Effector memory CD8-positive, alpha-beta T cell (primary cell): ENCODE data around the gene CD47.

Experiments used
- ATAC-seq: fragments of 150-1000 bp; cut with Tn5 transposase; replicated peaks from 2 replicates; pipeline ENCODE4 v1.10.0; 2021; ENCODE audit warnings: mild to moderate bottlenecking, moderate library complexity
- DNase-seq, 3 experiments: peaks; one replicate each; pipeline ENCODE4 v3.0.0; 2021
- H3K27ac Mint-ChIP-seq, 2 donors: one replicate each; pipeline ENCODE4 v1.8.0; 2022; ENCODE audit warnings: mild to moderate bottlenecking in 2 of 2, mixed read lengths in 2 of 2, moderate library complexity in 2 of 2
- H3K27me3 Mint-ChIP-seq, 2 donors: one replicate each; pipeline ENCODE4 v1.8.0; 2022; ENCODE audit warnings: mixed read lengths in 2 of 2
- H3K36me3 Mint-ChIP-seq: one replicate; pipeline ENCODE4 v1.8.0; 2022; ENCODE audit warnings: mild to moderate bottlenecking, moderate library complexity, mixed read lengths; ENCODE audit not compliant: insufficient read depth
- H3K4me1 Mint-ChIP-seq, 2 donors: one replicate each; pipeline ENCODE4 v1.8.0; 2022; ENCODE audit warnings: low read depth in 2 of 2, mixed read lengths in 2 of 2
- H3K4me3 Mint-ChIP-seq, 2 donors: one replicate each; pipeline ENCODE4 v1.8.0; 2022; ENCODE audit warnings: mild to moderate bottlenecking in 2 of 2, mixed read lengths in 2 of 2, moderate library complexity in 2 of 2
- H3K9me3 Mint-ChIP-seq, 2 donors: one replicate each; pipeline ENCODE4 v1.8.0; 2022; ENCODE audit warnings: mixed read lengths in 2 of 2

CD47 gene

DNA sequence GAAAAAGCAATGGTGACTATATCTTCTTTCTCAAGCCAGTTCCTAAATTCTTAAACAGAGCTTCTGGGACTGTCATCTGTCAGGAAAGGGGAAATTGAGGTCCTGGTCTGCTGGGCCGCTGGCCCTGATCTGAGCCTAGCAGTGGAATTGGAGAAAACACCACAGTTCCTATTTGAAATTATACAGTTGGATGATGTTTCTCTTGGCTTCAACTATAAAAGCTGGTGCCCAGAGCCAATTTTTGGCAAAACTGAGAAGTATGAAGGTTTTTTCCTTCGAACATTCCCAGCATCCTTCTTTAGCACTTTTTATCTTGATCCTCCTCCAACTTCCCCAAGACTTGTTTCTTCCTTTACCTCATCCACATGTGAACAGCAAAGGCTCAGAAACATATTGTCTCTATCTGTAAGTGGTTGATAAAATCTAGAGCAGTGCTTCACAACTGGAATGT is 83.9 kb downstream of the CD47 start:
- ATAC-seq: no peak
- Mint-ChIP-seq H3K27ac (no peak overlapping the region), H3K36me3 (peaks cover 4% of the 10 kb centered on the region), H3K4me1 (peaks cover 0 to 7% of the 10 kb centered on the region in 2 donors), H3K4me3 (no peak overlapping the region), H3K9me3 (no peaks in the 10 kb centered on the region), H3K27me3 (peaks cover 5 to 9% of the 10 kb centered on the region in 2 donors)
- DNase-seq: no peak

DNA sequence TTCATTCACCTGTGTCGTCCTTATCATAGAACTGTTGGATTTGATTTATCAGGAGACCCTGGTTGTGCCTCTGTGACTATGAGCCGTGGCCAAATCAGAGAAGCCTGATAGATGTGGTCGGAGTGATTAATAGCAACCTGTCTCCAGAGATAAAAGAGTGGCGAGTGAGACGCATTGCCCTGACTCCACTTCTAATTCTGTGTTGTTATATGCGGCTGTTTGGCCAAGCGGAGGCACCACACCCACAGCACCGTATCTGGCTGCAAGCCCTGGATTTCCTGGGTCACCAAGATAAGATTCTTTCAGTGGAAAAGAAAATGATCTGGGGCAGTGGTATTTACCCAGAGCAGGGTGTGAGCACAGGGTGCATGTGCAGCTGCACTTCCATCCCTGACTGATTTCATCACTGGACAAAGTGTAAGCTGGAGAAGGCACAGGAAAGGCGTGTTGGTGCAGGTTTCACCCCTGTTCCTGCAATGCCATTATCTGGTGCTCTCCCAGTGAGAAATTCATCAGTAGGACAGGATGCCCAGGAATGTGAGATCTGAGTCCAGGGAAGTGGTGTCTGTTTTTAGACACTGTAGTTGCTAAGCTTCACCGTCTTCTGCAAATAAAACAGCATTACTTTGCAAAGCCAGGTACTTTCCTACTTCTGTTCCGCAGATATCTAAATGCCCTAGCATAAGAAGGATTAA is 84.6 kb downstream of the CD47 start:
- Mint-ChIP-seq H3K4me1 (peaks cover 0 to 9% of the 10 kb centered on the region in 2 donors), H3K9me3 (no peaks in the 10 kb centered on the region), H3K36me3 (peaks cover 4% of the 10 kb centered on the region), H3K27me3 (peaks cover 5 to 9% of the 10 kb centered on the region in 2 donors), H3K4me3 (no peak overlapping the region), H3K27ac (no peak overlapping the region)
- ATAC-seq (no peak), DNase-seq (no peak)

DNA sequence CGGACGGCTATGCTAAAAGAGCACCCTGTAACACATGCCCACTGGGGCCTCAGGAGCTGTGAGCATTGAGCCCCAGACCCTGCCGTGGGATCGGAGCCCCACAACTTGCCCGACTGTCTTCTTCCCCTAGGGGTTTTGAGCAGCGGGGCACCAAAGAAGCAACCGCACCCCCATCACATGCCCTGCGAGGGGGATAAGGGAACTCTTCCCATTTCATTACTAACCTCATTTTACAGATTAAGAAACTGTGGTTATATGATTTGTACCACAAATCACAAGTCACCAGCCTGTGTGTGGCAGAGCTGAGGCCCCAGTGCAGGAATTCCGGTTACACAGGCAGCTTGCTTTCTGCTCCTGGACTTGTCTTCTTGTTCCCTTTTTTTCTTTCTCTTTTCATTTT is 86.2 kb downstream of the CD47 start:
- ATAC-seq: no peak
- no peak overlapping the region for H3K4me3 Mint-ChIP-seq
- DNase-seq: no peak

DNA sequence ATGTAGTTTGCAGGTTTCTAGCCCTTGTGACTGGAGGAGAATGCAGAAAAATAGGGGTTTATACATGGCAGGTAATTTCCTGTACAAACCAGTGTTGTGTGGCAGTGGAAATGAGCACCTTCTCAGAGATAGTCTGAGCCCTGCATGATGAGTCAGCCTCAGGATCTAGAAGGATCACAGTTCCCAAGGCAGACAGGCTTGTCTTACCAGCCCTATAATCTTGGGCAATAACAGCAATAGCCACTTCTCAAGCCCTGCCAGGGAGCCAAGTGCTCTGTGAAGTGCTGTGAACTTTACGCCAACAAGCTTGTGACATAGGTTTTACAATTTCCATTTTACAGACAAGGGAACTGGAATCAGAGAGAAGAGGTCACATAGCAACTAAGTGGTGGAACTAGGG is 89.4 kb downstream of the CD47 start:
- peaks cover 0 to 3% of the 10 kb centered on the region in 2 donors for H3K4me1 Mint-ChIP-seq
- ATAC-seq (no peak), DNase-seq (no peak)
- H3K4me3 Mint-ChIP-seq: no peak overlapping the region
- no peaks in the 10 kb centered on the region for H3K9me3 Mint-ChIP-seq
- H3K27me3 Mint-ChIP-seq: peaks cover 0 to 5% of the 10 kb centered on the region in 2 donors
- H3K27ac Mint-ChIP-seq: no peak overlapping the region
- H3K36me3 Mint-ChIP-seq: peaks cover 4% of the 10 kb centered on the region

More for the DNA sequence above, 86.2 kb downstream of the CD47 start:
- H3K36me3 Mint-ChIP-seq: peaks cover 4% of the 10 kb centered on the region
- no peaks in the 10 kb centered on the region for H3K9me3 Mint-ChIP-seq
- H3K4me1 Mint-ChIP-seq: peaks cover 0 to 9% of the 10 kb centered on the region in 2 donors
- peaks cover 5 to 9% of the 10 kb centered on the region in 2 donors for H3K27me3 Mint-ChIP-seq
- no peak overlapping the region for H3K27ac Mint-ChIP-seq

DNA sequence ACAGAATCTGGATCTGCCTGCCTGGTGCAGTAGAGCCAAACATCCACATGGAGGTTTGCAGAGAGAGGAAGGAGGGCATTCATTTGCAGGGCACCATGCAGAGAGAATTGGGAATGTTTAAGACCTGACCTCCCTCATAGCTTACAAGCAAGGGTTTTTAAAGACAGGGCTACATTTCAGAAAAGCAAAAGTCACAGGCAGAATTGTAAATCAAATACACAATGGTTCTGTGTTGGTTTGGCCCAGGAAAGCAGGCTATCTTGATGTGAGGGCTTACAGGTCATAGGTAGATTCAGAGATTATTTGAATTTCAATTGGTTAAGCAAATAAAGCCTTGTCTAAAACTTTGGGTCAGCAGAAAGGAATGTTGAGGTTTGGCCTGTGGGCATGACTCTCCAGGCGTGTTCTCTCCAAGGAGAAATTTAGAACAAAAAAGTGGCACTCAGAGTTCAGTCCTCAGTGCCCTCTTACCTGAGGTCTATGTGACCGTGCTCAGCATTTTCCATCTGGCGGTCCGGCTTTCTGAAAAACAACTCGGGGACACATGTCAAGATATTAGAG is 91.5 kb downstream of the CD47 start:
- no peak overlapping the region for H3K4me3 Mint-ChIP-seq
- peaks cover 0 to 3% of the 10 kb centered on the region in 2 donors for H3K4me1 Mint-ChIP-seq
- no peaks in the 10 kb centered on the region for H3K9me3 Mint-ChIP-seq
- H3K27ac Mint-ChIP-seq: no peak overlapping the region
- DNase-seq: no peak
- H3K27me3 Mint-ChIP-seq: peaks cover 0 to 5% of the 10 kb centered on the region in 2 donors
- no peak for ATAC-seq
- H3K36me3 Mint-ChIP-seq: peaks cover 4% of the 10 kb centered on the region

DNA sequence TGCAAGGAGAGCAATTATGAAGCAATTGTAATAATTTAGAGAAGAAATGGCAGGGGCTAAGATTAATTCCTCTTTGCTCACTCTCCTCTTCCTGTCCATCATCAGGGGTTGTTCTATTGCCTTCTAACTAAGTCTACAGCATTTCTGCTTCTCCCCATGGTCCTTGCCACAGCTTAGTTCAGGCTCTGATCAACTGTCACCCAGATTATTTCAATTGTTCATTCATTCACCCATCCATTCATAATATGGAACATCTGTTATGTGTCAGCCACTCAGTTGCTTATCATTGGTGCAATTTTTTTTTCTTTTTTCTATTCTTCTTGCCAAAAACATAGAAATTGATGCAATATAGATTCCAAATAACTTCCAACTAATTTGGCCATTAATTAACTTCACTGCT is 93.2 kb downstream of the CD47 start:
- H3K27me3 Mint-ChIP-seq: peaks cover 0 to under 1% of the 10 kb centered on the region in 2 donors
- H3K4me3 Mint-ChIP-seq: no peak overlapping the region
- no peaks in the 10 kb centered on the region for H3K36me3 Mint-ChIP-seq
- H3K9me3 Mint-ChIP-seq: no peaks in the 10 kb centered on the region
- DNase-seq (no peak), ATAC-seq (no peak)
- H3K27ac Mint-ChIP-seq: no peak overlapping the region
- H3K4me1 Mint-ChIP-seq: peaks cover 0 to 3% of the 10 kb centered on the region in 2 donors

DNA sequence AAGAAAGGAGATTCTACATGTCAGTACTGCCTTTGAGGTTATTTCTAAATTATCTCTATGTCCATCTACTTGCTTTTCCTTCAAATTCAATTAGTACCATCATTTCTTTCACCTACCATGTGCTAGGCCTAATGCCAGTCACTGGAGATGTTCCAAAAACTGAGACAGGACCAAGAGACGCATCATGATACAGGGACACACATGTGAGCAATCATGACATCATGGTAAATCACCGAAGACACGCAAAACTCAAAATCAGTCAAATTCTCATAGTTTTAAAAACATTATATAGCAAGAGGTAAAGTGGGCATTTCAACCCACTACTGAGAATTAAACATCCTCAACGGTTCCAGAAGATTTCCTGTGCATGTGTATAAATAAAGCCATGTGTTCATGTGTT is 95.0 kb downstream of the CD47 start:
- Mint-ChIP-seq H3K4me3 (no peak overlapping the region), H3K36me3 (no peaks in the 10 kb centered on the region), H3K27me3 (no peaks in the 10 kb centered on the region), H3K4me1 (no peaks in the 10 kb centered on the region), H3K9me3 (no peaks in the 10 kb centered on the region), H3K27ac (no peak overlapping the region)
- ATAC-seq (no peak), DNase-seq (no peak)

DNA sequence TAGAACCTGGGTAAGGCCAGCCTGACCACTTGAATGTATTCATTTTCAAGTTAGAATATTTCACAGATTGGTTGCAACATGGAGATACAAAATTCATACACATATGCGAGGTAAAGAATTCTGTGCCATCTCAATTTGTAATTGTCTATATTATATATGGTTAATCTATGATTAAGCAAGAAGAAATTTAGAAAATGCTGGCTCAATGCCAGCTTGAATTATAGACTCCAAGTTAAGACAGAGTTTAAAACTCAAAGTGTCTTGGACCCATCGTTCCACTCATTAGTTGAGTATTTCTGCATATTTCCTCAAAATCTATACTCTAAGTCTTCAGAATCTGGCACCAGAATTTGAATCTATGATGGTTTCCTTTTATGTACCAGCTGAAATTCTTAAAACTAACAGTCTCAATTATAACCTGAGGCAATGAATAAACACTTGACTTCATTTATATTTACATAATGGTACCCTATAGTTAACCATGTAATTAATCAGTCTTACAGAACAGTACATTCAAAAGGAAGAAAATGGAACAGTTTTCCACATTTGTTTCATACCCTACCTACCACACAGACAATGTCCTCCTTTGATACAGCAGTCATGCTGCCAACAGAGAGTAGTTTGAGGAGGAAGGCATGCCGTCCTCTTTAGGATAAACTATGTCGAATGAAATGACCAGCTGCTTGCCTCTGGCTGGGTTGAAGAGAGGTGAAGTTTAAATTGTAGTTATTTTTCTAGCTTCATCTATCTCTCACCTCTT is 95.7 kb downstream of the CD47 start:
- Mint-ChIP-seq H3K4me1 (no peaks in the 10 kb centered on the region), H3K36me3 (no peaks in the 10 kb centered on the region), H3K4me3 (no peak overlapping the region), H3K9me3 (no peaks in the 10 kb centered on the region), H3K27me3 (no peaks in the 10 kb centered on the region), H3K27ac (no peak overlapping the region)
- DNase-seq (no peak), ATAC-seq (no peak)

DNA sequence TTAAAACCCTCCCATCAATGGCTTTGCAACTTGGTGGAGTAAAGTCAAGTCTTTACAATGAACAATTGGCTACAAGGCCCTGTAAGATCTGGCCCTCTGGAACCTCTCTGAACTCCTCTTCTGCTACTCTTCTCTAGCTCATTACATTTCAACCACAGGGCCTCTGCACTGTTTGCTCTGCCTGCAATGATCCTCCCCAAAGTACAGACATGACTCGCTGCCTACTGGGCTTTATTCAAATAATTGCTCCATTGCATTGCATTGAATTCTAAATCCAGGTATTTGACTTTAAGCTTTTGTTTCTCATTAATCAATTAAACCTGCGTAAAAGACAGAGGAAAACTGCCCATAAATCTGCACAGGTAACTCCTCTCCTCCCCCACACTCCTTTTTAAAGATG is 96.7 kb downstream of the CD47 start:
- ATAC-seq: no peak
- Mint-ChIP-seq H3K4me1 (peaks cover under 1 to 3% of the 10 kb centered on the region in 2 donors), H3K9me3 (no peaks in the 10 kb centered on the region), H3K36me3 (no peaks in the 10 kb centered on the region), H3K27me3 (no peaks in the 10 kb centered on the region), H3K27ac (no peak overlapping the region), H3K4me3 (no peak overlapping the region)
- DNase-seq: no peak

DNA sequence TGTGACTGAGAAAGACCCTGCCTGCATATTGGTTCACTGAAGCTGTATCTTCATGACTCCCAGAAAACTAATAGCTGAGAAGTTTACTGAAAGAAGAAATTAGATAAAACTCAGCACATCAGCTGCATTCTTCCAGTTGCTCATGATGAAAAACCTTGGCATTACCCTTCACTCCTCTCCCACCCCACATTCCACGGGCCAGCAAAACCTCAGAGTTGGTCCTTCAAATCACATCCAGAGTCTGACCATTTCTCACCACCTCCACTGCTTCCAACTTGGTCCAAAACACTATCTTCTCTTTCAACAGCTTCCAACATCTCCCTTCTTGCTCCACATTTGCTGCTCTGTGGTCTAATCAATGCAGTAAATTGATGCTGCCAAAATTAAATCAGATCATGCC is 97.1 kb downstream of the CD47 start:
- no peaks in the 10 kb centered on the region for H3K9me3 Mint-ChIP-seq
- H3K36me3 Mint-ChIP-seq: no peaks in the 10 kb centered on the region
- no peak overlapping the region for H3K27ac Mint-ChIP-seq
- H3K27me3 Mint-ChIP-seq: no peaks in the 10 kb centered on the region
- DNase-seq (no peak), ATAC-seq (no peak)
- no peak overlapping the region for H3K4me3 Mint-ChIP-seq
- H3K4me1 Mint-ChIP-seq: peaks cover 4 to 7% of the 10 kb centered on the region in 2 donors
